Measurements from ENCODE around the gene ZBTB7C. TPM values are rescaled to one million over a fixed set of nuclear protein-coding genes. Genes with fewer than 3 reads are reported as not detected.
A peak's percentile ranks its signal among the peaks of the same experiment; 100 is the strongest.

The ZBTB7C gene
- total and polyA plus RNA-seq, 10 of the 15 experiments (the other 5 are each of a cell fraction or from before 2014, with no cell fraction given): under 0.01 to 0.08 (median 0.01) TPM; not detected in 7

- TF ChIP-seq ZNF207 (IDR thresholded peaks at IDR 0.05; ENCODE audit: borderline replicate concordance) (no peak), YY1 (IDR thresholded peaks at IDR 0.05; ENCODE audit: low read depth, low read length) (peak; percentile 64; the same call in 1 of the 2 replicates), MEF2A (IDR thresholded peaks at IDR 0.05; ENCODE audit: insufficient read depth, low read depth, low read length) (no peak), RAD51 (IDR thresholded peaks at IDR 0.05) (no peak), ATF7 (IDR thresholded peaks at IDR 0.05; ENCODE audit: low read depth) (no peak), GABPA (IDR thresholded peaks at IDR 0.05; ENCODE audit: low read depth) (no peak), SREBF1 (IDR thresholded peaks at IDR 0.05; ENCODE audit: low read length) (no peak), SMC3 (IDR thresholded peaks at IDR 0.05; ENCODE audit: borderline replicate concordance, low read length) (peak; percentile 80), NR2C1 (IDR thresholded peaks at IDR 0.05) (no peak), RAD21 (IDR thresholded peaks at IDR 0.05; ENCODE audit: insufficient read depth, low read depth, low read length) (peak; percentile 95), KDM1A (IDR thresholded peaks at IDR 0.05; ENCODE audit: borderline replicate concordance) (no peak), CUX1 (IDR thresholded peaks at IDR 0.05; ENCODE audit: insufficient replicate concordance, low read depth, low read length) (no peak), DPF2 (IDR thresholded peaks at IDR 0.05) (no peak), USF2 (IDR thresholded peaks at IDR 0.05; ENCODE audit: borderline replicate concordance, low read depth, low read length) (no peak), SIX5 (IDR thresholded peaks at IDR 0.05; ENCODE audit: low read depth, low read length, severe bottlenecking) (no peak), CTCF (IDR thresholded peaks at IDR 0.05 in 2 of 3, conservative IDR thresholded peaks at IDR 0.05 in 1 of 3; ENCODE audit: control insufficient read depth in 2 of 3, extremely low read depth in 1 of 3, insufficient read depth in 1 of 3, low read depth in 3 of 3, low read length in 3 of 3) (peak; percentile 84 to 91 (median 88)), MYB (IDR thresholded peaks at IDR 0.05; ENCODE audit: borderline replicate concordance, low read depth, low read length) (no peak), ETV6 (conservative IDR thresholded peaks at IDR 0.05 in 1 of 2, IDR thresholded peaks at IDR 0.05 in 1 of 2; ENCODE audit: borderline replicate concordance in 1 of 2, low read depth in 1 of 2) (no peak), NFYB (IDR thresholded peaks at IDR 0.05; ENCODE audit: insufficient read depth, low read depth, low read length) (no peak)
Measured at GRCh38 chr18:48446582-48447225, 37.5 kb upstream of the ZBTB7C start (continued).

Measured in GM12878 (cell line).